Sigmoid colon (tissue), 4 donors: ENCODE data around the gene EIF4E2.

Experiments used
- CTCF ChIP-seq, 4 experiments: fragments of 450-650 bp in 3 of 4; fragments of 200-600 bp in 1 of 4; IDR thresholded peaks; one replicate each; pipeline ENCODE4 v1.5.1; 2016 to 2019; ENCODE audit warnings: antibody characterized with exemption in 4 of 4, mild to moderate bottlenecking in 3 of 4, moderate library complexity in 2 of 4
- POLR2A ChIP-seq, 2 donors: fragments of 450-650 bp; IDR thresholded peaks; one replicate each; pipeline ENCODE4 v1.6.1; 2016; ENCODE audit warnings: antibody characterized with exemption in 2 of 2, mild to moderate bottlenecking in 2 of 2, moderate library complexity in 2 of 2
- POLR2AphosphoS5 ChIP-seq, 4 donors: sonication (generic); formaldehyde crosslinking; IDR thresholded peaks; one replicate each; pipeline ENCODE4 v1.6.1; 2017; ENCODE audit warnings: antibody characterized with exemption in 4 of 4

GRCh38 chr2:232502511-232502910, 48.0 kb upstream of the EIF4E2 start:
- TF ChIP-seq CTCF (IDR thresholded peaks at IDR 0.05) (no peak), POLR2A (IDR thresholded peaks at IDR 0.05) (no peak), POLR2AphosphoS5 (IDR thresholded peaks at IDR 0.05) (no peak)
